ENCODE measurements around the gene RAB29.
A peak's percentile ranks its signal among the peaks of the same experiment; 100 is the strongest.
"Not testable (repeated sequence)": the region's sequence is repeated elsewhere in the genome, so short reads cannot be mapped to it uniquely, and the experiment has no call there.

Gene RAB29

GRCh38 chr1:205760606-205761005, 14.7 kb downstream of the RAB29 start:
- no peak for DNase-seq

DNA sequence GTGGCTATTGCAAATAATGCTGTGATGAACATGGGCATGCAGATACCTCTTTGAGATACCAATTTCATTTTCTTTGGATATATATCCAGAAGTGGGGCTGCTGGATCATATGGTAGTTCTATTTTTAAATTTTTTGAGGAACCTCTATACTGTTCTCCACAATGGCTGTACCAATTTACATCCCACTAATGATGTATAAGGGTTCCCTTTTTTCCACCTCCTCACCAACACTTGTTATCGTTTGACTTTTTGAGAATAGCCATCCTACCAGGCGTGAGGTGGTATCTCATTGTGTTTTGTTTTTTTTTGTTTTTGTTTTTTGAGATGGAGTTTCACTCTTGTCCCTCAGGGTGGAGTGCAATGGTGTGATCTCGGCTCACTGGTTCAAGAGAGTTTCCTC, 18.7 kb downstream of the RAB29 start:
- no peak for DNase-seq

DNA sequence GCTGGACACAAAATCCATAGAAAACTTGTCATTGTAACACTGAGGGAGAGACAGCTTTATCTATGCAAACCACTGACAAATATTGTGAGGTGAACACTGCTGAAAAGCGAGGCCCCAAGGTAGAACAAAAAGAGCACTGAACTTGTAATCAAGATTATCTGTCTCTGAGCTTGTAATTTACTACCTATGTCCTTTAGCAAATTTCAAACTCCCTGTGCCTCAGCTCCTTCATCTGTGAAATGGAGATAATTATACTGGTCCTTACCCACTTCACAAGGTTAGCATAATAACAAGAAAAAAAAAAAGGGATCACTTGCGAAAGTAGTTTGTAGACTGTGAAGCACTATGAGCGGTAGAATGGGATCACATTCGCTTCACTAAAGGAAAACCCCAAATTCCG, 20.4 kb downstream of the RAB29 start:
- no peak for DNase-seq

DNA sequence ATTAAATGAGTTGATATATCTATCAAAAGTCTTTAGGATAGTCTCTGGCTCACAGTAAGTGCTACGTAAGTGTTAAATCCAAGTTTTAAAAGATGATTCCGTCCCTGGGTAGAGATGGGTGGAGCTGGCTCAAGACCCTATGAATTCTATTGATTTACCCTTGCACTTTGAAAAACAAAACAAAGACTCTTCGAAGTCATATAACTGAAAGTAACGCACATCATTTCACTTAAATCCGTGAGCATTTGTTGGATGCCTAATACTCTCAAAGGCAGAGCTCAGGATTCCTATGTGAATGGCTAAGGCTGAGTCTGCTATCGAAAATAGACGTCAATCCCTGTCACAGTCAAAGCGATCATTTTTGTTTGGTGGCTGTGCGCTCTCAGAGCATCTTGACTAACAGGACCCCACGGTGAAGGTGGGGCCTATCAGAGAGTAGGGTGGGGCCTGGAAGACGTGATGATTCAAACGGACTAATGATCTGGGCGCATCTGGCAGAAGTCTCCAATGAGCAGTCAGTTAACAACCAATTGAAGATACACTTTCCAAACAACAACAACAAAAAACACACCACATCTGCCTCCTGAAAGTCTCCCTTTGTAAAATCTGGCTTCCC, 24.1 kb downstream of the RAB29 start:
- DNase-seq, result no peak

DNA sequence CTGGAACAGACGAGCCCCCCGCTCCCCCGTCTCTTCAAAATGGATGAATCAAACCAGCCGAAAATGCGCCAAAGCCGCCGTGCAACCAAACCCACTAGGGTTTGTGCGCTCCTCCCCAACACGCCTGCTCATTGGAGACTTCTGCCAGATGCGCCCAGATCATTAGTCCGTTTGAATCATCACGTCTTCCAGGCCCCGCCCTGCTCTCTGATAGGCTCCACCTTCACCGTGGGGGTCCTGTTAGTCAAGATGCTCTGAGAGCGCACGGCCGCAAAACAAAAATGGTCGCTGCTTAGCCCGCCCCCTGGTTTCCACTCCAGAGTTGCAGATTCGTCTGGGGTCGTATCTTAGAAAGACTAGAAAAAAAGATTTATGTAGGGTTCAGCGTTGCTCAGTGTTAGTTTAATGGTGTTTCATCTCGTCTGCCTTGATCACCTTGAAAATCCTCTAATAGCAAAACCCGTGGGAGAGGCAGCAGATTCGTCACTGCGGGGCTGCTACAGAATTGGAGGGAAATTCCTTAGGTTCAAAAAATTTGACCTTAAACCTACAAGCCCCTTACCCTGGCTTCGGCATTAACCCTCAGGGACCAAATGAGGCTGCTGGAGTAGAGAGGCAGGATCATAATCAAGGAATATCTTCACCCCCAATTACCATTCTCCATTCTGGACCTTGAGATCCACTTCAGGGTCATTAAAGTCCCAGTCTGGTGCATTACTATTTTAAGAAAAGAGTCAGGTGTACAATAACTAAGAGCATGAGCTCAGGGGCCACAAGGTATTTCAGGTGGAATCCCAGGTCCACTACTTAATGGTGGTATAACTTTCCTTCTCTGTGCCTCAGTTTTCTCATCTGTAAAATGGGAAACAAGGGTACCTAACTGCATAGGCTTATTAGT, 24.9 kb downstream of the RAB29 start, which contains the start of gene NUCKS1:
NUCKS1 (minus strand) TSS at position 45 of the 898 bp plus-strand sequence. CDS start 209 bp downstream, outside the sequence.
- DNase-seq, result peak; percentile 97

GRCh38 chr1:205749234-205750137, 25.8 kb downstream of the RAB29 start:
- DNase-seq, result peak; percentile 95

GRCh38 chr1:205748403-205749233, 26.7 kb downstream of the RAB29 start:
- peak; percentile 23 for DNase-seq

GRCh38 chr1:205746757-205747412, 28.4 kb downstream of the RAB29 start:
- DNase-seq, result no peak

DNA sequence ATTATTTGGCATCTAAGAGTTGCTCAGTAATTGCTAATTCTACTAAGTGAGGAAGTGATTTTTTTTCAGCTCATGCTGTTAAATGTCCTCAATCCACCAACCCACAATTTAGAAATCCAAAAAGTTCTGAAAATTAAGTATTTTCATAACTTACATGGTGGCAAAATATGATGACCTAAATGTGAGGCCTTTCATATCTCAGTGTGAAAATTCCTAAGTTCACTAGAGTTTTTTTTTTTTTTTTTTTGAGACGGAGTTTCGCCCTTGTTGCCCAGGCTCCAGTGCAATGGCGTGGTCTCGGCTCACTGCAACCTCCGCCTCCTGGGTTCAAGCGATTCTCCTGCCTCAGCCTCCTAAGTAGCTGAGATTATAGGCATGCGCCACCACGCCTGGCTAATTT, 30.9 kb downstream of the RAB29 start:
- no peak for DNase-seq

GRCh38 chr1:205743977-205744376, 31.3 kb downstream of the RAB29 start:
- no peak for DNase-seq

- DNase-seq, result no peak
Observed at GRCh38 chr1:205741681-205742080, 33.6 kb downstream of the RAB29 start.

GRCh38 chr1:205739348-205740160, 35.7 kb downstream of the RAB29 start:
- no peak for DNase-seq

- no peak for DNase-seq
Observed at GRCh38 chr1:205735218-205735617, 40.1 kb downstream of the RAB29 start.

GRCh38 chr1:205733438-205734175, 41.7 kb downstream of the RAB29 start:
- no peak for DNase-seq

GRCh38 chr1:205729945-205730610, 45.2 kb downstream of the RAB29 start:
- no peak for DNase-seq

DNA sequence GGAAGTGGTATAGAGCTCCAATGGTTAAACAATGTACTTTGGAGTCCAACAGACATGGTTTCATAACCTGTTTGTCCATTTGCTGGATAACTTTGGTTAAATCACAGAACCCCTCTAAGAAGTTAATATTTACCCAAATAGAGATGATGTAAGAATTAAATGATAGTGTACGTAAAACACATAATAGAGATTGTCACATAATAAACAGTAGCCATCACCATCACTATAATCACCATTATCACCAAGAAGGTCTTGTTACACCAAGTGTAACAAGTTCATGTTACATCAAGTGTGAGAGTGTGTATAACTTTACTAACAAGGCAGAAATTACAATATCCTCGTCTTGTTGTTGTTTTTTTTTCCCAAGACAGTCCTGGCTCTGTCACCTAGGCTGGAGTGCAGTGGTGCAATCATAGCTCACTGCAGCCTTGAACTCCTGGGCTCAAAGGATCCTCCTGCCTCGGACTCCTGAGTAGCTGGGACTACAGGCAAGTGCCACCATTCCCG, 48.6 kb downstream of the RAB29 start:
- no peak for DNase-seq

DNA sequence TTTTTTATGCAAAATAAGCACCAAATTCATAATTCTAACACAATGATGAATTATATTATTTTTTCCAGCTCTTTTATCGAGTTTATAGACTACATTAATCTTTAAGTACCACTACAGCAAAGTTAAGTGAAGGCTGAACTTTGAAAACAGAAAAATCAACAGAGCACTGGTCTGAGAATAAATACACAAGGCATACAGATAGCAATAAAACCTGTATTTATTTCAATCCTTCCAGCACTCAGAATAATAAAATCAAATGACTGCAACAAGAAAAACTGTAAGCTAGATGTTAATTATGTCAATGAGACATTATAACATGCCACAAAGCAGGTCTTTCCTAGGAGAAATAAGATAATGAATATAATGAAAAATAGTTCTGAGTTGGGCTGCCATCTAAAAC, 49.8 kb downstream of the RAB29 start:
- no peak for DNase-seq

DNA sequence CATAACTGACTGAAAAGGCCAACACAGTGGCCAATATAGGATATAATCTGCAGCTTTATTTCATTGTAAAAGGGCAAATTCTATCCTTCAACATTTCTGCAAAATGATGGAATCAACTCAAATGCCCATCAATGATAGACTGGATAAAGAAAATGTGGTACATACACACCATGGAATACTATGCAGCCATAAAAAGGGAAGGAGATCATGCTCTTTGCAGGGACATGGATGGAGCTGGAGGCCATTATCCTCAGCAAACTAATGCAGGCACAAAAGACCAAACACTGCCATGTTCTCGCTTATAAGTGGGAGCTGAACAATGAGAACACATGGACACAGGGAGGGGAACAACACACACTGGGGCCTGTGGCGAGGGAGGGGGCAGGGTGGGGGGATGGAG, 54.5 kb downstream of the RAB29 start:
- not testable (repeated sequence) for DNase-seq

GRCh38 chr1:205719762-205720161, 55.5 kb downstream of the RAB29 start:
- no peak for DNase-seq

Measured in central memory CD4-positive, alpha-beta T cell (primary cell).